ENCODE data around the gene ASIC5.
"Not testable (repeated sequence)": the region's sequence is repeated elsewhere in the genome, so short reads cannot be mapped to it uniquely, and the experiment has no call there.

ASIC5 gene

GRCh38 chr4:155800685-155801343, 65.3 kb downstream of the ASIC5 start:
- no peak for DNase-seq (ENCODE audit: low read depth in 2 of 2)

- no peak for DNase-seq (ENCODE audit: low read depth in 2 of 2)
These were observed 66.3 kb downstream of the ASIC5 start for GRCh38 chr4:155799794-155800123.

GRCh38 chr4:155799116-155799793, 66.8 kb downstream of the ASIC5 start:
- no peak for DNase-seq (ENCODE audit: low read depth in 2 of 2)

- not testable (repeated sequence) for DNase-seq (ENCODE audit: low read depth in 2 of 2)
These were observed 68.5 kb downstream of the ASIC5 start for GRCh38 chr4:155797581-155797980.

GRCh38 chr4:155795991-155796390, 70.1 kb downstream of the ASIC5 start:
- no peak for DNase-seq (ENCODE audit: low read depth in 2 of 2)

GRCh38 chr4:155794589-155795236, 71.4 kb downstream of the ASIC5 start:
- DNase-seq (ENCODE audit: low read depth in 2 of 2) = no peak

- DNase-seq (ENCODE audit: low read depth in 2 of 2) = no peak
These were observed 76.1 kb downstream of the ASIC5 start for GRCh38 chr4:155789982-155790381.

- no peak for DNase-seq (ENCODE audit: low read depth in 2 of 2)
These were observed 76.7 kb downstream of the ASIC5 start for GRCh38 chr4:155789391-155789790.

GRCh38 chr4:155787113-155787710, 78.9 kb downstream of the ASIC5 start:
- DNase-seq (ENCODE audit: low read depth in 2 of 2) = no peak

- no peak for DNase-seq (ENCODE audit: low read depth in 2 of 2)
These were observed 80.2 kb downstream of the ASIC5 start for GRCh38 chr4:155785828-155786227.

GRCh38 chr4:155784637-155785036, 81.4 kb downstream of the ASIC5 start:
- no peak for DNase-seq (ENCODE audit: low read depth in 2 of 2)

GRCh38 chr4:155781249-155781831, 84.7 kb downstream of the ASIC5 start:
- DNase-seq (ENCODE audit: low read depth in 2 of 2) = no peak

GRCh38 chr4:155780775-155781174, 85.3 kb downstream of the ASIC5 start:
- no peak for DNase-seq (ENCODE audit: low read depth in 2 of 2)

All from stimulated activated CD4-positive, alpha-beta T cell treated with anti-CD3 and anti-CD28 coated beads, Interleukin-1b, Interleukin-23, amount 100 ng/mL, for 1 hour (primary cell).